SK-N-SH (cell line): ENCODE results near the gene LKAAEAR1.

Experiments used
- CHD2 ChIP-seq: fragments of 150-350 bp; IDR thresholded peaks from 2 replicates; pipeline ENCODE4 v1.6.1; 2018; ENCODE audit warnings: low read length; ENCODE audit not compliant: partially characterized antibody
- CTCF ChIP-seq: fragments of 200-600 bp; sonication (generic); IDR thresholded peaks from 2 replicates; pipeline ENCODE4 v1.6.1; 2017; ENCODE audit warnings: antibody characterized with exemption, mild to moderate bottlenecking, moderate library complexity
- RFX5 ChIP-seq: IDR thresholded peaks from 2 replicates; pipeline ENCODE4 v1.6.1; 2012; ENCODE audit warnings: mild to moderate bottlenecking, improper control_type of control experiment, low read length
- RXRA ChIP-seq: IDR thresholded peaks from 2 replicates; pipeline ENCODE4 v1.4.0; 2012; ENCODE audit warnings: low read depth, mild to moderate bottlenecking, borderline replicate concordance
- YY1 ChIP-seq: IDR thresholded peaks from 2 replicates; pipeline ENCODE4 v1.4.0; 2012; ENCODE audit warnings: low read depth, mild to moderate bottlenecking
- TF ChIP-seq, protein P1 (sequence below): IDR thresholded peaks from 2 replicates; pipeline ENCODE4 v1.6.1; 2012; ENCODE audit warnings: mild to moderate bottlenecking, low read depth, low read length, moderate library complexity

GRCh38 chr20:64077094-64077493 is 7.1 kb downstream of the LKAAEAR1 start:
- no peak for TF ChIP-seq RFX5
- no peak for TF ChIP-seq CTCF
- no peak for TF ChIP-seq CHD2
- TF ChIP-seq RXRA: no peak
- no peak for TF ChIP-seq YY1
- TF ChIP-seq, protein P1, sequence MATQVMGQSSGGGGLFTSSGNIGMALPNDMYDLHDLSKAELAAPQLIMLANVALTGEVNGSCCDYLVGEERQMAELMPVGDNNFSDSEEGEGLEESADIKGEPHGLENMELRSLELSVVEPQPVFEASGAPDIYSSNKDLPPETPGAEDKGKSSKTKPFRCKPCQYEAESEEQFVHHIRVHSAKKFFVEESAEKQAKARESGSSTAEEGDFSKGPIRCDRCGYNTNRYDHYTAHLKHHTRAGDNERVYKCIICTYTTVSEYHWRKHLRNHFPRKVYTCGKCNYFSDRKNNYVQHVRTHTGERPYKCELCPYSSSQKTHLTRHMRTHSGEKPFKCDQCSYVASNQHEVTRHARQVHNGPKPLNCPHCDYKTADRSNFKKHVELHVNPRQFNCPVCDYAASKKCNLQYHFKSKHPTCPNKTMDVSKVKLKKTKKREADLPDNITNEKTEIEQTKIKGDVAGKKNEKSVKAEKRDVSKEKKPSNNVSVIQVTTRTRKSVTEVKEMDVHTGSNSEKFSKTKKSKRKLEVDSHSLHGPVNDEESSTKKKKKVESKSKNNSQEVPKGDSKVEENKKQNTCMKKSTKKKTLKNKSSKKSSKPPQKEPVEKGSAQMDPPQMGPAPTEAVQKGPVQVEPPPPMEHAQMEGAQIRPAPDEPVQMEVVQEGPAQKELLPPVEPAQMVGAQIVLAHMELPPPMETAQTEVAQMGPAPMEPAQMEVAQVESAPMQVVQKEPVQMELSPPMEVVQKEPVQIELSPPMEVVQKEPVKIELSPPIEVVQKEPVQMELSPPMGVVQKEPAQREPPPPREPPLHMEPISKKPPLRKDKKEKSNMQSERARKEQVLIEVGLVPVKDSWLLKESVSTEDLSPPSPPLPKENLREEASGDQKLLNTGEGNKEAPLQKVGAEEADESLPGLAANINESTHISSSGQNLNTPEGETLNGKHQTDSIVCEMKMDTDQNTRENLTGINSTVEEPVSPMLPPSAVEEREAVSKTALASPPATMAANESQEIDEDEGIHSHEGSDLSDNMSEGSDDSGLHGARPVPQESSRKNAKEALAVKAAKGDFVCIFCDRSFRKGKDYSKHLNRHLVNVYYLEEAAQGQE: no peak
